ENCODE data around the gene TMEM120B. TPM values are rescaled to one million over a fixed set of nuclear protein-coding genes. Genes with fewer than 3 reads are reported as not detected.

Gene TMEM120B
- total RNA-seq, 1 experiment from 2014 or later = 15.5 TPM

DNA sequence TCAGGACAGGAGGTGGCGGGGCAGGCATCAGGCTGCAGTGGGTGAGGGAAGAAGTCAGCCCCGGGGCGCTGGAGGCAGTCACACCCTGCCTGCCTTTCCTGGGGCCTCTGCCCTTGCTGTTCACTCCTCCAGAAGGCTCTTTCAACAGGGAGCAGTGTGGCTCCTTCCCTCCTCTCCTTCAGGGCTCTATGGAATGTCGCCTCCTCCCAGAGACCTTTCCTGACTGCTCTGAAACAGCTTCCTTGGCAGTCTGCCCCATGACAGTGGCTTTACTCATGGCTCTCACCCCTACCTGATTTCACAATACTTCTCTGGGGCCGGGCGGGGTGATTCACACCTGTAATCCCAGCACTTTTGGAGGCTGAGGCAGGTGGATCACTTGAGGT, 73.9 kb downstream of the TMEM120B start:
- TF ChIP-seq, protein P1, sequence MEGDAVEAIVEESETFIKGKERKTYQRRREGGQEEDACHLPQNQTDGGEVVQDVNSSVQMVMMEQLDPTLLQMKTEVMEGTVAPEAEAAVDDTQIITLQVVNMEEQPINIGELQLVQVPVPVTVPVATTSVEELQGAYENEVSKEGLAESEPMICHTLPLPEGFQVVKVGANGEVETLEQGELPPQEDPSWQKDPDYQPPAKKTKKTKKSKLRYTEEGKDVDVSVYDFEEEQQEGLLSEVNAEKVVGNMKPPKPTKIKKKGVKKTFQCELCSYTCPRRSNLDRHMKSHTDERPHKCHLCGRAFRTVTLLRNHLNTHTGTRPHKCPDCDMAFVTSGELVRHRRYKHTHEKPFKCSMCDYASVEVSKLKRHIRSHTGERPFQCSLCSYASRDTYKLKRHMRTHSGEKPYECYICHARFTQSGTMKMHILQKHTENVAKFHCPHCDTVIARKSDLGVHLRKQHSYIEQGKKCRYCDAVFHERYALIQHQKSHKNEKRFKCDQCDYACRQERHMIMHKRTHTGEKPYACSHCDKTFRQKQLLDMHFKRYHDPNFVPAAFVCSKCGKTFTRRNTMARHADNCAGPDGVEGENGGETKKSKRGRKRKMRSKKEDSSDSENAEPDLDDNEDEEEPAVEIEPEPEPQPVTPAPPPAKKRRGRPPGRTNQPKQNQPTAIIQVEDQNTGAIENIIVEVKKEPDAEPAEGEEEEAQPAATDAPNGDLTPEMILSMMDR (IDR thresholded peaks at IDR 0.05; ENCODE audit: insufficient read depth in 1 of 2, low read depth in 1 of 2, low read length in 1 of 2, severe bottlenecking in 1 of 2, unreplicated experiment in 1 of 2) = no peak
- Histone ChIP-seq H3K36me3 (ENCODE audit: control insufficient read depth, insufficient read depth, low read length) (no peaks in the 10 kb centered on the region; the same call in 1 of the 2 replicates), H3K27me3 (replicated peaks; ENCODE audit: control insufficient read depth, insufficient read depth, low read length) (no peaks in the 10 kb centered on the region), H3K9me3 (no peaks in the 10 kb centered on the region), H3K4me1 (peaks cover 14% of the 10 kb centered on the region), H3K4me3 (ENCODE audit: low read depth, low read length) (no peak overlapping the region)
- intact Hi-C loops (cut with micrococcal nuclease; ENCODE audit: unreplicated experiment) = no loop called here
- H3K9me3 Mint-ChIP-seq (ENCODE audit: unreplicated experiment) = no peaks in the 10 kb centered on the region
- H3K4me3 Mint-ChIP-seq (ENCODE audit: unreplicated experiment) = no peak overlapping the region
- H3K27me3 Mint-ChIP-seq (ENCODE audit: insufficient read depth, unreplicated experiment) = no peaks in the 10 kb centered on the region
- peaks cover 27% of the 10 kb centered on the region for H3K4me1 Mint-ChIP-seq (ENCODE audit: low read depth, unreplicated experiment)
- H3K27ac Mint-ChIP-seq (ENCODE audit: unreplicated experiment) = peak overlapping the region; percentile 76
- ChIA-PET POLR2A (no interaction called here), CTCF (no interaction called here)
- BruUV-seq (replicated peaks) = no TSS peak
- DNase-seq = peak; percentile 45 to 73
- peaks cover 46% of the 10 kb centered on the region for H3K36me3 Mint-ChIP-seq (ENCODE audit: insufficient read depth, unreplicated experiment)

DNA sequence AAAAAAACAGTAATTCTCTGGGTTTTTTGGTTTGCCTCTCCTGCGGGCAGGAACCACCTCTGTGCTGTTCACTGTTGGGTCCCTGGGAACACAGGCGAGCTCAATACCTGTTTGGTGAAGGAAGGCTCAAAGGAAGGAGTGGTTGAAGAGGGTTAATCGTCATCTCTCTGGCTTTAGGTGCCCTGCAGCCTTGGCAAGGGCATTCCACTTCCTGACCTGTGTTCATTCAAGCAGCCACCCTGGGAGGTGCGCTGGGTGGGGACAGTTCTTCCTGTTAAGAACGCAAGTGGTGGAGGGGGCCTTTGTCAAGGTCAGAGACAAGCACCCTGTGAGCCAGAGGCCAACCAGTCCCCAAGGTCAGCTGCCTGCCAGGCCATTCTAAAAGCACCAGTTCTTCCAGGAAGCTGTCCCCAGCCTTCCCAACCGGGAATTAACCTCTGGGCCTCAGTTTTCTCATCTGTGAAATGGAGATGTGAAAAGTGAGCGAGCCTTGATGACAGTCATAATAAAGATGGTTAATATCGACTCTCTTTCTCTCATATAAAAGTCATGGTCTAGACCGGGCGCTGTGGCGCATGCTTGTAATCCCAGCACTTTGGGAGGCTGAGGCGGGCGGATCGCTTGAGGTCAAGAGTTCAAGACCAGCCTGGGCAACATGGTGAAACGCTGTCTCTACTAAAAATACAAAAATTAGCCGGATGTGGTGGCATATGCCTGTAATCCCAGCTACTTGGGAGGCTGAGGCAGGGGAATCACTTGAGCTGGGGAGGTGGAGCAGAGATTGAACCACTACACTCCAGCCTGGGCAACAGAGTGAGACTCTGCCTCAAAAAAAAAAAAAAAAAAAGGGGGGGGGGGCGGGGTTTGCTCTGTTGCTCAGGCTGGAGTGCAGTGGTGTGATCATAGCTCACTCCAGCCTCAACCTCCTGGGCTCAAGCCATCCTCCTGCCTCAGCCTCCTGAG, 74.8 kb downstream of the TMEM120B start:
- H3K4me3 Mint-ChIP-seq (ENCODE audit: unreplicated experiment) = no peak overlapping the region
- no peaks in the 10 kb centered on the region for H3K9me3 ChIP-seq
- no peak overlapping the region for H3K4me3 ChIP-seq (ENCODE audit: low read depth, low read length)
- H3K4me1 ChIP-seq = peaks cover 23% of the 10 kb centered on the region
- H3K36me3 ChIP-seq (ENCODE audit: control insufficient read depth, insufficient read depth, low read length) = no peaks in the 10 kb centered on the region; the same call in 1 of the 2 replicates
- H3K27me3 Mint-ChIP-seq (ENCODE audit: insufficient read depth, unreplicated experiment) = no peaks in the 10 kb centered on the region
- H3K27ac Mint-ChIP-seq (ENCODE audit: unreplicated experiment) = no peak overlapping the region
- H3K4me1 Mint-ChIP-seq (ENCODE audit: low read depth, unreplicated experiment) = peaks cover 24% of the 10 kb centered on the region
- no peak for DNase-seq
- intact Hi-C loops (cut with micrococcal nuclease; ENCODE audit: unreplicated experiment) = no loop called here
- TF ChIP-seq, protein P1 (IDR thresholded peaks at IDR 0.05; ENCODE audit: insufficient read depth in 1 of 2, low read depth in 1 of 2, low read length in 1 of 2, severe bottlenecking in 1 of 2, unreplicated experiment in 1 of 2) = no peak
- CTCF ChIA-PET = interaction anchor here (0.6 to 0.7 kb wide), 2 partner anchors 9 to 612 kb away, joined by 3 to 5 read pairs; no protein-coding TSS in a partner anchor
- no peaks in the 10 kb centered on the region for H3K27me3 ChIP-seq (replicated peaks; ENCODE audit: control insufficient read depth, insufficient read depth, low read length)
- BruUV-seq (replicated peaks) = no TSS peak
- H3K36me3 Mint-ChIP-seq (ENCODE audit: insufficient read depth, unreplicated experiment) = peaks cover 46% of the 10 kb centered on the region
- POLR2A ChIA-PET = interaction anchor here (0.6 kb wide), 1 partner anchor 21 kb away, joined by 6 read pairs; no protein-coding TSS in a partner anchor
- no peaks in the 10 kb centered on the region for H3K9me3 Mint-ChIP-seq (ENCODE audit: unreplicated experiment)

DNA sequence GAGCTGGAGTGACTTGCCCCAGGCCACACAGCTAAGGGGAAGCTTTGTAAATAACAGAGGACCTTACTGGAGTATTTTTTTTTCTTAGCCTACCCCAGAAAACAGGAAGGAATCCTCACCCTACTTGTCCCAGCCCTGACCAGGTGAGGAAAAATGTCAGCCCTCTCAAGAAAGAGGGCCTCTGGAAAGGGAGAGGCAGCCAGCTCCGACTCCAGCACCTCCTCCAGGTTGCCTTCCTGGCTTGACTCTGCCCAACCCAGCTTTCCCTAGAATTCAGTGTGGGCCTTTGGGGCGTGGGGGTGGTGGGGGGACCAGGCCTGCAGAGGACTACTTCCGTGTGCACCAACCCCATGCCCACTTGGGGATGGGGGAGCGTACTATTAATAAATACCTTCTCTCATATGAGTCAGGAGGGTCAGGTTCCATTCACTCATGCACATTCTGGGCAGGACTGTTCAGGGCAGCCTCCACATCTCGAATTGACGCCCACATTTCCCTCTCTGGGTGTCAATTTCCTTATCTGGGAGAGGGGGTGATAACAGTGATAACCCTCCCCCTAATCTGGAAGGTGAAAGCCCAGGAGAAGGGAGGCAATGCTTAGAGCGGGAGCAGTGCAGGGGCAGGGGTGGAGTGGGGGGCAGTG, 75.7 kb downstream of the TMEM120B start:
- TF ChIP-seq, protein P1 (IDR thresholded peaks at IDR 0.05; ENCODE audit: insufficient read depth in 1 of 2, low read depth in 1 of 2, low read length in 1 of 2, severe bottlenecking in 1 of 2, unreplicated experiment in 1 of 2) = no peak
- POLR2A ChIA-PET = interaction anchor here (0.6 kb wide), 1 partner anchor 20 kb away, joined by 6 read pairs; no protein-coding TSS in a partner anchor
- H3K27me3 Mint-ChIP-seq (ENCODE audit: insufficient read depth, unreplicated experiment) = no peaks in the 10 kb centered on the region
- H3K4me3 ChIP-seq (ENCODE audit: low read depth, low read length) = no peak overlapping the region
- peaks cover 39% of the 10 kb centered on the region for H3K36me3 Mint-ChIP-seq (ENCODE audit: insufficient read depth, unreplicated experiment)
- no peak overlapping the region for H3K4me3 Mint-ChIP-seq (ENCODE audit: unreplicated experiment)
- peaks cover 30% of the 10 kb centered on the region for H3K4me1 ChIP-seq
- DNase-seq = no peak
- CTCF ChIA-PET = interaction anchor here (0.7 kb wide), 1 partner anchor 10 kb away, joined by 5 read pairs; no protein-coding TSS in a partner anchor
- no peaks in the 10 kb centered on the region; the same call in 1 of the 2 replicates for H3K36me3 ChIP-seq (ENCODE audit: control insufficient read depth, insufficient read depth, low read length)
- H3K27ac Mint-ChIP-seq (ENCODE audit: unreplicated experiment) = peak overlapping the region; percentile 32
- H3K9me3 ChIP-seq = no peaks in the 10 kb centered on the region
- intact Hi-C loops (cut with micrococcal nuclease; ENCODE audit: unreplicated experiment) = no loop called here
- no peaks in the 10 kb centered on the region for H3K27me3 ChIP-seq (replicated peaks; ENCODE audit: control insufficient read depth, insufficient read depth, low read length)
- BruUV-seq (replicated peaks) = no TSS peak
- H3K4me1 Mint-ChIP-seq (ENCODE audit: low read depth, unreplicated experiment) = peaks cover 15% of the 10 kb centered on the region
- no peaks in the 10 kb centered on the region for H3K9me3 Mint-ChIP-seq (ENCODE audit: unreplicated experiment)
